A549 (cell line): ENCODE data around the gene ARSD.

Source experiments
- CBX8 ChIP-seq: fragments of 200-600 bp; sonication (generic); IDR thresholded peaks from 2 replicates; pipeline ENCODE4 v1.6.1; 2016
- CEBPB ChIP-seq, 2 experiments: fragments of >200 bp in 1 of 2; sonication (Bioruptor Twin) in 1 of 2; formaldehyde crosslinking in 1 of 2; IDR thresholded peaks; 2 replicates each; pipeline ENCODE4 v1.6.1; 2012 to 2016
- HDAC2 ChIP-seq: fragments of 200-600 bp; sonication (generic); IDR thresholded peaks from 2 replicates; pipeline ENCODE4 v1.6.1; 2016
- NPAS2 ChIP-seq: fragments of 250-450 bp; sonication (Bioruptor Pico); IDR thresholded peaks from 2 replicates; pipeline ENCODE4 v1.8.0; 2022; ENCODE audit warnings: mild to moderate bottlenecking, moderate library complexity, borderline replicate concordance
- POLR2A ChIP-seq: IDR thresholded peaks from 2 replicates; pipeline ENCODE4 v1.6.1; 2012; ENCODE audit warnings: mild to moderate bottlenecking, low read length
- POLR2AphosphoS2 ChIP-seq: conservative IDR thresholded peaks from 2 replicates; pipeline ENCODE4 v1.6.1; 2012; ENCODE audit warnings: low read length, improper control_type of control experiment, inconsistent platforms
- RAD21 ChIP-seq, 2 experiments: fragments of >200 bp in 1 of 2; sonication (Bioruptor Twin) in 1 of 2; formaldehyde crosslinking in 1 of 2; IDR thresholded peaks in 1 of 2; conservative IDR thresholded peaks in 1 of 2; 2 replicates in 1 of 2; 3 replicates in 1 of 2; pipeline ENCODE4 v1.6.1; 2012 to 2018; ENCODE audit warnings: inconsistent platforms in 1 of 2
- ZFP36 ChIP-seq: fragments of 450-650 bp; IDR thresholded peaks from 2 replicates; pipeline ENCODE4 v1.6.1; 2014; ENCODE audit warnings: borderline replicate concordance; ENCODE audit not compliant: partially characterized antibody
- TF ChIP-seq, protein P1 (sequence below): fragments of >200 bp; sonication (Bioruptor Twin); formaldehyde crosslinking; IDR thresholded peaks from 3 replicates; pipeline ENCODE4 v1.5.1; 2016
- TF ChIP-seq, protein P2 (sequence below): fragments of 200-600 bp; sonication (generic); IDR thresholded peaks from 2 replicates; pipeline ENCODE4 v1.6.1; 2016; ENCODE audit warnings: antibody characterized with exemption, mild to moderate bottlenecking, moderate library complexity
- TF ChIP-seq, protein P3 (sequence below): fragments of >200 bp; sonication (Bioruptor Twin); formaldehyde crosslinking; IDR thresholded peaks from 2 replicates; pipeline ENCODE4 v1.6.1; 2016
- TF ChIP-seq, protein P4 (sequence below): fragments of 450-650 bp; IDR thresholded peaks from 2 replicates; pipeline ENCODE4 v1.6.1; 2014; ENCODE audit warnings: antibody characterized with exemption

- no peak for TF ChIP-seq NPAS2 (CRISPR knock-in tag)
- TF ChIP-seq, protein P1, sequence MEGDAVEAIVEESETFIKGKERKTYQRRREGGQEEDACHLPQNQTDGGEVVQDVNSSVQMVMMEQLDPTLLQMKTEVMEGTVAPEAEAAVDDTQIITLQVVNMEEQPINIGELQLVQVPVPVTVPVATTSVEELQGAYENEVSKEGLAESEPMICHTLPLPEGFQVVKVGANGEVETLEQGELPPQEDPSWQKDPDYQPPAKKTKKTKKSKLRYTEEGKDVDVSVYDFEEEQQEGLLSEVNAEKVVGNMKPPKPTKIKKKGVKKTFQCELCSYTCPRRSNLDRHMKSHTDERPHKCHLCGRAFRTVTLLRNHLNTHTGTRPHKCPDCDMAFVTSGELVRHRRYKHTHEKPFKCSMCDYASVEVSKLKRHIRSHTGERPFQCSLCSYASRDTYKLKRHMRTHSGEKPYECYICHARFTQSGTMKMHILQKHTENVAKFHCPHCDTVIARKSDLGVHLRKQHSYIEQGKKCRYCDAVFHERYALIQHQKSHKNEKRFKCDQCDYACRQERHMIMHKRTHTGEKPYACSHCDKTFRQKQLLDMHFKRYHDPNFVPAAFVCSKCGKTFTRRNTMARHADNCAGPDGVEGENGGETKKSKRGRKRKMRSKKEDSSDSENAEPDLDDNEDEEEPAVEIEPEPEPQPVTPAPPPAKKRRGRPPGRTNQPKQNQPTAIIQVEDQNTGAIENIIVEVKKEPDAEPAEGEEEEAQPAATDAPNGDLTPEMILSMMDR: no peak
- TF ChIP-seq POLR2A: no peak
- no peak for TF ChIP-seq CEBPB (IDR thresholded peaks at IDR 0.05)
- TF ChIP-seq, protein P2, sequence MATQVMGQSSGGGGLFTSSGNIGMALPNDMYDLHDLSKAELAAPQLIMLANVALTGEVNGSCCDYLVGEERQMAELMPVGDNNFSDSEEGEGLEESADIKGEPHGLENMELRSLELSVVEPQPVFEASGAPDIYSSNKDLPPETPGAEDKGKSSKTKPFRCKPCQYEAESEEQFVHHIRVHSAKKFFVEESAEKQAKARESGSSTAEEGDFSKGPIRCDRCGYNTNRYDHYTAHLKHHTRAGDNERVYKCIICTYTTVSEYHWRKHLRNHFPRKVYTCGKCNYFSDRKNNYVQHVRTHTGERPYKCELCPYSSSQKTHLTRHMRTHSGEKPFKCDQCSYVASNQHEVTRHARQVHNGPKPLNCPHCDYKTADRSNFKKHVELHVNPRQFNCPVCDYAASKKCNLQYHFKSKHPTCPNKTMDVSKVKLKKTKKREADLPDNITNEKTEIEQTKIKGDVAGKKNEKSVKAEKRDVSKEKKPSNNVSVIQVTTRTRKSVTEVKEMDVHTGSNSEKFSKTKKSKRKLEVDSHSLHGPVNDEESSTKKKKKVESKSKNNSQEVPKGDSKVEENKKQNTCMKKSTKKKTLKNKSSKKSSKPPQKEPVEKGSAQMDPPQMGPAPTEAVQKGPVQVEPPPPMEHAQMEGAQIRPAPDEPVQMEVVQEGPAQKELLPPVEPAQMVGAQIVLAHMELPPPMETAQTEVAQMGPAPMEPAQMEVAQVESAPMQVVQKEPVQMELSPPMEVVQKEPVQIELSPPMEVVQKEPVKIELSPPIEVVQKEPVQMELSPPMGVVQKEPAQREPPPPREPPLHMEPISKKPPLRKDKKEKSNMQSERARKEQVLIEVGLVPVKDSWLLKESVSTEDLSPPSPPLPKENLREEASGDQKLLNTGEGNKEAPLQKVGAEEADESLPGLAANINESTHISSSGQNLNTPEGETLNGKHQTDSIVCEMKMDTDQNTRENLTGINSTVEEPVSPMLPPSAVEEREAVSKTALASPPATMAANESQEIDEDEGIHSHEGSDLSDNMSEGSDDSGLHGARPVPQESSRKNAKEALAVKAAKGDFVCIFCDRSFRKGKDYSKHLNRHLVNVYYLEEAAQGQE: no peak
- no peak for TF ChIP-seq RAD21 (conservative IDR thresholded peaks at IDR 0.05 in 1 of 2, IDR thresholded peaks at IDR 0.05 in 1 of 2)
- TF ChIP-seq POLR2AphosphoS2: no peak
- TF ChIP-seq, protein P3, sequence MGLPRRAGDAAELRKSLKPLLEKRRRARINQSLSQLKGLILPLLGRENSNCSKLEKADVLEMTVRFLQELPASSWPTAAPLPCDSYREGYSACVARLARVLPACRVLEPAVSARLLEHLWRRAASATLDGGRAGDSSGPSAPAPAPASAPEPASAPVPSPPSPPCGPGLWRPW: no peak
- no peak for TF ChIP-seq CBX8
- no peak for TF ChIP-seq HDAC2
- no peak for TF ChIP-seq ZFP36
- TF ChIP-seq, protein P4, sequence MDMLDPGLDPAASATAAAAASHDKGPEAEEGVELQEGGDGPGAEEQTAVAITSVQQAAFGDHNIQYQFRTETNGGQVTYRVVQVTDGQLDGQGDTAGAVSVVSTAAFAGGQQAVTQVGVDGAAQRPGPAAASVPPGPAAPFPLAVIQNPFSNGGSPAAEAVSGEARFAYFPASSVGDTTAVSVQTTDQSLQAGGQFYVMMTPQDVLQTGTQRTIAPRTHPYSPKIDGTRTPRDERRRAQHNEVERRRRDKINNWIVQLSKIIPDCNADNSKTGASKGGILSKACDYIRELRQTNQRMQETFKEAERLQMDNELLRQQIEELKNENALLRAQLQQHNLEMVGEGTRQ: no peak
Observed at GRCh38 chrX:2955281-2955680, 26.1 kb upstream of the ARSD start.
